Measurements from ENCODE around the gene OAF. TPM values are rescaled to one million over a fixed set of nuclear protein-coding genes. Genes with fewer than 3 reads are reported as not detected.

Gene OAF
- total and polyA plus RNA-seq, 2 of the 8 experiments (the other 6 are each of a cell fraction or from before 2014, with no cell fraction given), result 1.3 to 1.5 TPM

DNA sequence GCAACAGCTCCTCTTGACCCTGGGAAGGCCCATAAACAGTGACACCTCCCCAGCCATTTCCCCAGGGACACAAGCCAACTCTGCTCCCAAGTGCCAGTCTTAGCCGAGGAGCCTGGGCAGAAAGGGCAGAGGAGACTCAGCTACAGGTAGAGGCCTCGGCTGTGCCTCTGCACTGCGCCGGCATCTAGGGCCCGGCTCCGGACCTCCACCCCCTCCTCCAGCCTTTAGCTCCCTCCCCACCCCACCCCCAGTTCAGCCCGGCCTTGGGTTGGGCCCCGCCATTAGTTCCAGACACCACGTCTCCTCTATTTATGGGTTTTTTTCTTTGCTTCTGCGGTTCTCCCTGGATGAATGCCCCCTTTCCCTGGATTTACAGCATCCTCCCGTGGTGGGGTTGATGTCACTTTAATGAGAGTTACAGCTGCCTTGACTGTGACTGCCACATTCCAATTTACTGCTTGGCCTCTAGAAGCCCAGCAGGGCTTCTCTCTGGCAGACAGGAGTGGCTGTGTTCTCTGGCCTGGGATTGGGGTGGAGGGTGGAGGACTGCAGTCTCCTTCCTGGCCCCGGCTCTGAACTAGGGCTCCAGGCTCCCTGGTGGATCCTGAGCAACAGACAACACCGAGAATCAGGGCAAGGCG lies 13.5 kb upstream of the OAF start:
- WGBS, 2 experiments (ENCODE audit: extremely low coverage in 1 of 2, insufficient coverage in 1 of 2, insufficient read length in 1 of 2, insufficient replicate concordance in 2 of 2, low coverage in 1 of 2, low lambda C conversion rate in 2 of 2, missing lambda C conversion rate in 1 of 2), result 41% methylated on average over 12 of the region's 14 CpGs; no CpG with 5 or more reads in 1 of the 2 experiments
- peak overlapping the region; percentile 11; the same call in 1 of the 2 replicates for H2AFZ ChIP-seq (ENCODE audit: low read length)
- H4K20me1 ChIP-seq (replicated peaks in 1 of 2; ENCODE audit: control insufficient read depth in 1 of 2, insufficient read depth in 2 of 2, low read length in 2 of 2), result no peaks in the 10 kb centered on the region
- ChIA-PET POLR2A (ENCODE audit: partially characterized antibody) (interaction anchor here (0.8 to 1.2 kb wide), 2 partner anchors 8 to 40 kb away, joined by 3 read pairs; no protein-coding TSS in a partner anchor), CTCF (ENCODE audit: partially characterized antibody) (interaction anchor here (0.8 to 17.5 kb wide), 11 partner anchors 11 to 106 kb away, joined by 3 to 237 read pairs (median 6); no protein-coding TSS in a partner anchor)
- no peaks in the 10 kb centered on the region for H3K9me3 ChIP-seq (ENCODE audit: insufficient read depth in 2 of 2, low read depth in 1 of 2, low read length in 1 of 2)
- no peak overlapping the region for H3K27ac ChIP-seq (ENCODE audit: low read depth, low read length)
- no peak overlapping the region for H3K56ac ChIP-seq (replicated peaks; ENCODE audit: insufficient read length, low read depth, low read length)
- 0 out of 2 replicates have a peak overlapping the region, but pooled peaks have one; percentile 52 for H2BK12ac ChIP-seq (ENCODE audit: low read depth, low read length)
- no peak overlapping the region for H2BK120ac ChIP-seq (replicated peaks; ENCODE audit: low read depth, low read length)
- H2BK5ac ChIP-seq (ENCODE audit: low read depth, low read length), result no peak overlapping the region
- no peak overlapping the region for H4K8ac ChIP-seq (ENCODE audit: extremely low read depth, insufficient read depth, low read length)
- H3K4me2 ChIP-seq (ENCODE audit: insufficient read depth in 1 of 2, low read depth in 2 of 2, low read length in 2 of 2), result peak overlapping the region; percentile 44 to 55; a peak in 3 of 4 replicates
- H3K4me3 ChIP-seq (ENCODE audit: extremely low read depth in 1 of 4, insufficient read depth in 2 of 4, low read depth in 3 of 4, low read length in 4 of 4), result peak overlapping the region in 1 of 4 experiments; percentile 29; a peak in 1 of 8 replicates
- DNase-seq (ENCODE audit: low read depth in 1 of 2, low spot score in 2 of 2), result no peak
- no peaks in the 10 kb centered on the region for H3K79me1 ChIP-seq (ENCODE audit: low read depth, low read length)
- no peak overlapping the region for H2BK15ac ChIP-seq (ENCODE audit: low read length)
- H3K4ac ChIP-seq (replicated peaks; ENCODE audit: insufficient read length, low read depth, low read length), result no peak overlapping the region
- H3K27me3 ChIP-seq (replicated peaks in 1 of 4; ENCODE audit: control insufficient read depth in 3 of 4, extremely low read depth in 1 of 4, insufficient read depth in 3 of 4, low read length in 3 of 4), result peaks cover 3 to 41% (median 38%) of the 10 kb centered on the region in 4 experiments
- peaks cover 4 to 28% (median 20%) of the 10 kb centered on the region in 4 experiments for H3K4me1 ChIP-seq (replicated peaks in 1 of 4; ENCODE audit: control insufficient read depth in 3 of 4, insufficient read depth in 4 of 4, low read length in 3 of 4)
- H2BK20ac ChIP-seq (ENCODE audit: low read length), result 0 out of 2 replicates have a peak overlapping the region, but pooled peaks have one; percentile 13
- H3K9ac ChIP-seq (replicated peaks in 1 of 4; ENCODE audit: extremely low read depth in 1 of 4, low read depth in 3 of 4, low read length in 3 of 4), result no peak overlapping the region
- no peak overlapping the region for H2AK5ac ChIP-seq (ENCODE audit: low read depth, low read length)
- no peaks in the 10 kb centered on the region for H3K36me3 ChIP-seq (ENCODE audit: control insufficient read depth in 2 of 4, insufficient read depth in 4 of 4, low read length in 3 of 4)
- no peak for FAIRE-seq
- no peak overlapping the region for H3K14ac ChIP-seq (ENCODE audit: insufficient read length)
- no peaks in the 10 kb centered on the region for H3K79me2 ChIP-seq (ENCODE audit: control insufficient read depth in 1 of 2, insufficient read depth in 2 of 2, low read length in 2 of 2)
- H4K5ac ChIP-seq (ENCODE audit: insufficient read length, low read depth, low read length), result no peak overlapping the region
- H3K23ac ChIP-seq (ENCODE audit: insufficient read length), result no peak overlapping the region
- no peaks in the 10 kb centered on the region for H3K23me2 ChIP-seq (ENCODE audit: low read depth, low read length)
- H4K91ac ChIP-seq (replicated peaks; ENCODE audit: insufficient read length, low read length), result no peak overlapping the region
- peak overlapping the region; percentile 38; the same call in 1 of the 2 replicates for H3K18ac ChIP-seq (ENCODE audit: extremely low read depth, low read length)
- TF ChIP-seq BCL11A (IDR thresholded peaks at IDR 0.05; ENCODE audit: low read depth in 2 of 2, low read length in 2 of 2) (no peak), ASH2L (IDR thresholded peaks at IDR 0.05; ENCODE audit: low read length) (peak; percentile 30), CHD1 (IDR thresholded peaks at IDR 0.05; ENCODE audit: low read depth, low read length) (no peak), BRCA1 (IDR thresholded peaks at IDR 0.05; ENCODE audit: low read depth, low read length) (no peak), TEAD4 (IDR thresholded peaks at IDR 0.05; ENCODE audit: low read depth, low read length) (0 out of 2 replicates have a peak, but pooled peaks have one; percentile 17), RFX5 (IDR thresholded peaks at IDR 0.05; ENCODE audit: borderline replicate concordance, low read depth, low read length) (no peak), NRF1 (IDR thresholded peaks at IDR 0.05; ENCODE audit: low read depth, low read length) (no peak)
- TF ChIP-seq, protein P1, sequence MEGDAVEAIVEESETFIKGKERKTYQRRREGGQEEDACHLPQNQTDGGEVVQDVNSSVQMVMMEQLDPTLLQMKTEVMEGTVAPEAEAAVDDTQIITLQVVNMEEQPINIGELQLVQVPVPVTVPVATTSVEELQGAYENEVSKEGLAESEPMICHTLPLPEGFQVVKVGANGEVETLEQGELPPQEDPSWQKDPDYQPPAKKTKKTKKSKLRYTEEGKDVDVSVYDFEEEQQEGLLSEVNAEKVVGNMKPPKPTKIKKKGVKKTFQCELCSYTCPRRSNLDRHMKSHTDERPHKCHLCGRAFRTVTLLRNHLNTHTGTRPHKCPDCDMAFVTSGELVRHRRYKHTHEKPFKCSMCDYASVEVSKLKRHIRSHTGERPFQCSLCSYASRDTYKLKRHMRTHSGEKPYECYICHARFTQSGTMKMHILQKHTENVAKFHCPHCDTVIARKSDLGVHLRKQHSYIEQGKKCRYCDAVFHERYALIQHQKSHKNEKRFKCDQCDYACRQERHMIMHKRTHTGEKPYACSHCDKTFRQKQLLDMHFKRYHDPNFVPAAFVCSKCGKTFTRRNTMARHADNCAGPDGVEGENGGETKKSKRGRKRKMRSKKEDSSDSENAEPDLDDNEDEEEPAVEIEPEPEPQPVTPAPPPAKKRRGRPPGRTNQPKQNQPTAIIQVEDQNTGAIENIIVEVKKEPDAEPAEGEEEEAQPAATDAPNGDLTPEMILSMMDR (IDR thresholded peaks at IDR 0.05; ENCODE audit: control extremely low read depth in 1 of 3, insufficient read depth in 1 of 3, low read depth in 1 of 3, low read length in 3 of 3), result 0 out of 4 replicates have a peak, but pooled peaks of 1 of the 3 experiments have one; percentile 0
- TF ChIP-seq, protein P2, sequence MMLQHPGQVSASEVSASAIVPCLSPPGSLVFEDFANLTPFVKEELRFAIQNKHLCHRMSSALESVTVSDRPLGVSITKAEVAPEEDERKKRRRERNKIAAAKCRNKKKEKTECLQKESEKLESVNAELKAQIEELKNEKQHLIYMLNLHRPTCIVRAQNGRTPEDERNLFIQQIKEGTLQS (IDR thresholded peaks at IDR 0.05; ENCODE audit: insufficient read depth, low read depth, low read length), result no peak

Data from H1 (cell line).